ENCODE results near the gene VDAC2.

Gene VDAC2

GRCh38 chr10:75247797-75248196 lies 37.2 kb downstream of the VDAC2 start:
- no peak for DNase-seq (ENCODE audit: low read depth in 2 of 3, low spot score in 2 of 3)

GRCh38 chr10:75250934-75251333 lies 40.3 kb downstream of the VDAC2 start:
- no peak for DNase-seq (ENCODE audit: low read depth in 2 of 3, low spot score in 2 of 3)

DNA sequence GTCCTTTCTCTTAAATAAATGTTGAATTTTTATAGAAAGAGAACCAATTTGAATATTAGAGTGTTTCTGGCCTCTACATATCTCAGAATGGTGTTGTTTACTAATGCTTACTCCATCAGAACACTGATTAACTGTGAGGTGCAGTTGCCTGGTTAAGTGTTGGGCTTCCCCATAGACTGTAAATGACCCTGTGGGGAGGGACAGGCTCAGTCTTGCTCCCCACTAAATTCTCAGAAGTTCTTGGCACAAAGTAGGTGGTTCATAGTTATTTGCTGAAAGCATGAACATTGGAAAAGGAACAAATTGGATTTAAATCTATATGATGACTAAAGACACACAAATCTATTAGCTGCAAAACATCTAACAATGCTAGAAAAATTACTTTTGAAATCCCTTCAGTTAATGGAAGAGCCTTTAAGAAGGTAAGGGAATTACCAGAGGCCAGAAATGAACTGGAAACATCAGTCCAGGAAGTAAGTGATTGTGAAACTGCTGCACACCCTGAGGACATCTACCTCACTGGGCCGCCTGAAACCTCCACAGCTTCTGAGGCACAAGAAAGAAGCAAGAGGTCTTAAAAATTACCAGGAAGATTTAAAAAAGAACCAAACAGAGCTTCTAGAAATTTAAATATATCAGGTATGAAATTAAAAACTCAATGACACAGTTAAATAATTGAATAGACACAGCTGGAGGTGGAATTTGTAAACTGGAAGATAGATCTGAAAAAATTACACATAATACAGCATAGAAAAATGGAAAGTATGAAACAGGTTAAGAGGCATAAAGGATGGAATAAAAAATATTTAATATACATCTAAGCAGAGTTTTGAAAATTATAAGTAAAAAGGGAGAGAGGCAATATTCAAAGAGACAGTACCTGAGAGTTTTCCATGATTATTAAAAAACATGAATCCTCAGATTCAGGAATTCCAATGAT lies 43.0 kb downstream of the VDAC2 start:
- no peak for DNase-seq (ENCODE audit: low read depth in 2 of 3, low spot score in 2 of 3)

DNA sequence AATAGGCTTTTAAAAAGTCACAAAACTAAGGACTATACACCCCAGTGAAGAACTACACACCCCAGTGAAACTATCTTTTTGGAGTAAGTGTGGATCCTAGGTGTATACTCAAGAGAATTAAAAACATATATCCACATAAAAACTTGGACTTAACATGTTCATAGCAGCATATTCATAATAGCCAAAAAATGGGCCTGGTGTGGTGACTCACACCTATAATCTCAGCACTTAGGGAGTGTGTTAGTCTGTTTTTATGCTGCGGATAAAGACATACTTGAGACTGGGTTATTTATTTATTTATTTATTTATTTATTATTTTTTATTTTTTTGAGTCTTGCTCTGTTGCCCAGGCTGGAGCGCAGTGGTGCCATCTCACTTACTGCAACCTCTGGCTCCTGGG lies 44.1 kb downstream of the VDAC2 start:
- DNase-seq (ENCODE audit: low read depth in 2 of 3, low spot score in 2 of 3): no peak

GRCh38 chr10:75260990-75261389 lies 50.4 kb downstream of the VDAC2 start:
- no peak for DNase-seq (ENCODE audit: low read depth in 2 of 3, low spot score in 2 of 3)

- no peak for DNase-seq (ENCODE audit: low read depth in 2 of 3, low spot score in 2 of 3)
Measured at GRCh38 chr10:75261813-75262705, 51.5 kb downstream of the VDAC2 start.

GRCh38 chr10:75263806-75264205 lies 53.2 kb downstream of the VDAC2 start:
- DNase-seq (ENCODE audit: low read depth in 2 of 3, low spot score in 2 of 3): no peak

DNA sequence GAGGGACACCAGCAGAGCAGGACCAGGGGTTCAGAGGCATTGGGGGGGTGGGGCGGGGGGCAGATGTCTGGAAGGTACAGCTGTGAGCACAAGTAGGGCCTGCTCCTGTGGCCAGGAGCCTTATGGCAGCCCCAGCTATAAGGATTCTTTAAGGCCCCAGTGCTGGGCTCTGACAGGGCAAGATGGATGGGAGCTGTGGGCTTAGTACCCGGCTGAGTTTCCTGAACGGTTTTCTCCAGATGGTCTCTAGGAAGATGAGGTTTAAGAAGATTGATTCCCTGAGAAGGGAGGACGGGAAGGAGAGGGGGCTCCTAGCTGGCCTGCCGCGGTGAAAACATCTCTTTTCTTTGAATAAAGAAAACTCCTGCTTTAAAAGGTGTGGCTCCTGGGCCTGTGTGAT lies 55.3 kb downstream of the VDAC2 start:
- no peak for DNase-seq (ENCODE audit: low read depth in 2 of 3, low spot score in 2 of 3)

DNA sequence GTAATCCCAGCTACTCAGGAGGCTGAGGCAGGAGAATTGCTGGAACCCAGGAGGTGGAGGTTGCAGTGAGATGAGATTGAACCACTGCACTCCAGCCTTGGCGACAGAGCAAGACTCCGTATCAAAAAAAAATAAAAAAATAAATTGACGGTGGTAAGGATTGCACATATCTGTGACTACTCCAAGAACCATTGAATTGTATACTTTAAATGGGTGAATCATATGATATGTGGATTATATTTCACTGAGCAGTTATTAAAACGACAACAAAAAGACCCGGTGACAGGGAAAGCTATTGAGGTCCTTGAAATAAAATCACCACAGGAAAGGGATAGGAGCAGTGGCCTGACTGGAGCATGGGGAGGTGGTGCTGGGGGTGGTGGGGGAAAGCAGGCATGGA lies 56.3 kb downstream of the VDAC2 start:
- DNase-seq (ENCODE audit: low read depth in 2 of 3, low spot score in 2 of 3): no peak

DNA sequence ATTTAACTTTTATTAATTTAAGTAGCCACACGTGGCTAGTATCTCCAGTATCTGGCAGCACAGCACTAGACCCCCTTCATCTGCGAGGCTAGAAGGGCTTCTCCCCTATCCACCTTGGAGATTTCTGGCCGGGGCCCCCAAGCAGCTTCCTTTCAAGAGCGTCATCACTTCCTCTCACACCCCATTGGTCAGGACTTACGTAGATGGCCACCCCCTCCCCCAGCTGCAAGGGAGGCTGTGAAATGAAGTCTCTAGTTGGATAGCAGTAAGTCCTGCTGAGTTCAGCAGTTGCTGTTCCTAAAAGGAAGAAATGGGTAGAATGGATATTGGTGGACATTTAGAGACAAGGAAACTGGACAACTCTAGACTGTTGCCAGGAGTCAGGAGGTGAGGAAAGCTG lies 59.0 kb downstream of the VDAC2 start:
- DNase-seq (ENCODE audit: low read depth in 2 of 3, low spot score in 2 of 3): no peak

- DNase-seq (ENCODE audit: low read depth in 2 of 3, low spot score in 2 of 3): no peak
Measured at GRCh38 chr10:75272094-75272493, 61.5 kb downstream of the VDAC2 start.

DNA sequence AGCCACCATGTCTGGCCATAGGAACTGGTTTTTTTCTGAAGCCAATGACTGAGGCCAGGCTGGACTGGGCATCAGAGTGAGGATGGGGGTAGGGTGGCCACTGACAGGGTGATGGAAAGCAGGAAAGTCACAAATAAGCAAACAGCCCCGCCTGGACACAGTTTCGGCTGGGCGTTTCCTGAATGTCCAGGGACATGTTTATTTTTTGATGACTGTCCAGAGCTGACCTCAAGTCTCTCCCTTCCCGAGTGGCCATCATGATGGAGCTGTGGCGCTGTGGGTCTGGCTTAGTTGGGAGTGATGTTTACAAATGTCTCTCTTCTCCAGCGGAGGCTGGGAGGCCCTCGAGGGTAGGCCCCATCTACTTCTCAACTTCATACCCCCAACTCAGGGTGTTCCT lies 62.3 kb downstream of the VDAC2 start:
- DNase-seq (ENCODE audit: low read depth in 2 of 3, low spot score in 2 of 3): no peak

DNA sequence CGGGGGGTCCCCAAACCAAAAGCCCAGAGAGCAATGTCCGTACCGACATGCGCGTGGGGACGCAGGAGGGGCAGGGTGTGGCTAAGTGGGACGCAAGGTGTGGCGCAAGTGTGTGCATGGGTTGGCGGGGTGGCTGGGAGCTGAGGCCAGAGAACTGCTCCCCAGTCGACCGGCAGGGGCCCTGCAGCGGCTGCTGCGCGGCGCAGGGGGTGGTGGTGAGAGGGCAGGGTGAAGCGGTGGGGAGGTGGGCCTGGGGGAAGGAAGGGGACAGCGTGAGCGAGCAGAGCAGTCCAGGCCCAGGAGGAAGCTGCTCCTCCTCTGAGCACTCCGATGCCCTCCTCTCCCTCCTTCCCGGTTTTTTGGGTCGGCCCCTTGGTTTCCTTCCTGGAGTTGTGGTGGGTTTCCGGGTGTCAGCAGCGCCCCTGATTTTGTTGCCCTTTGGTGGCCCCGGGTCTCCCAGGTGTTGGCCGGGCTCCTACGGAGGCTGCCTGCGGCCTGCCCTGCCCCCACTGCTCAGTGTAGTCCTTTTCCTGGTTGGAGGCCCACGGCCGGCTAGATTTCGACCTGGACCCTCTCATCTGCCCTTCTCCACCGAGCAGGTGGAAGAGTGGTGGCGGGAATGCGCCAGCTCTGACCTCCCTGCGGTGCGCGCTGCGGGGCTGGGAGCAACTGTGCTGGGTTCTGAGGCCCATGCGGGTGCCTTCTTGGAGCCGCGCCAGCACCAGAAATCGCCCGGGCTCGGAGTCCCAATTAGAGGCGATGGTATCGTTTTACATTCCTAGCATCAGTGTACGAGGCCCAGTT lies 65.7 kb downstream of the VDAC2 start:
- DNase-seq (ENCODE audit: low read depth in 2 of 3, low spot score in 2 of 3): no peak

GRCh38 chr10:75280236-75280635 lies 69.6 kb downstream of the VDAC2 start:
- no peak for DNase-seq (ENCODE audit: low read depth in 2 of 3, low spot score in 2 of 3)

All from activated CD8-positive, alpha-beta memory T cell treated with anti-CD3 and anti-CD28 coated beads for 48 hours (primary cell).